Endothelial cell of umbilical vein (primary cell): ENCODE measurements around the gene KIAA1671. TPM values are rescaled to one million over a fixed set of nuclear protein-coding genes. Genes with fewer than 3 reads are reported as not detected.

Experiments used
- BruUV-seq: library from RNA; stranded (reverse); fragments of 400-500 nt; replicated peaks from 2 replicates; lab custom pipeline; 2021; lab: Mats Ljungman, UMichigan
- CTCF ChIA-PET: fragments of 300-600, 350-600 bp; sonication (Branson Sonifier 250); formaldehyde crosslinking; loops from one replicate; lab custom pipeline; 2021; ENCODE audit warnings: antibody characterized with exemption, inconsistent platforms; lab: Charles Lee
- POLR2A ChIA-PET: fragments of 300-600, 350-600 bp; sonication (Branson Sonifier 250); formaldehyde crosslinking; loops from one replicate; lab custom pipeline; 2021; ENCODE audit warnings: antibody characterized with exemption, inconsistent platforms; lab: Charles Lee
- DNase-seq: peaks from one replicate; pipeline ENCODE4 v3.0.0-alpha.2; 2011; ENCODE audit warnings: low read depth, low spot score
- FAIRE-seq: peaks from 2 replicates; lab custom pipeline; 2011; peaks lifted over from hg19 to GRCh38; lab: Jason Lieb, UNC
- H2AFZ ChIP-seq: 2 replicates; pipeline ENCODE4 v1.6.0; 2012; ENCODE audit warnings: low read depth, low read length, control low read depth, inconsistent platforms
- H3K27ac ChIP-seq: 2 replicates; pipeline ENCODE4 v1.5.1; 2011; ENCODE audit warnings: low read depth, mild to moderate bottlenecking, control low read depth, low read length, moderate library complexity; ENCODE audit not compliant: insufficient read depth
- H3K27me3 ChIP-seq, 2 experiments: 2 replicates each; pipeline versions ENCODE4 v1.6.0 to v1.6.1; 2011; ENCODE audit warnings: low read length in 2 of 2, mixed read lengths in 1 of 2; ENCODE audit not compliant: control insufficient read depth in 2 of 2, insufficient read depth in 2 of 2
- H3K36me3 ChIP-seq, 2 experiments: 2 replicates in 1 of 2; 3 replicates in 1 of 2; pipeline ENCODE4 v1.5.1; 2011; ENCODE audit warnings: low read length in 2 of 2, mild to moderate bottlenecking in 1 of 2, moderate library complexity in 1 of 2; ENCODE audit not compliant: control insufficient read depth in 2 of 2, insufficient read depth in 2 of 2; ENCODE audit errors: extremely low read depth in 1 of 2
- H3K4me1 ChIP-seq: 3 replicates; pipeline ENCODE4 v1.5.1; 2011; ENCODE audit warnings: mild to moderate bottlenecking, low read length; ENCODE audit not compliant: control insufficient read depth, insufficient read depth; ENCODE audit errors: extremely low read depth
- H3K4me2 ChIP-seq: 2 replicates; pipeline ENCODE4 v1.6.1; 2011; ENCODE audit warnings: low read length, control low read depth, mixed read lengths; ENCODE audit not compliant: insufficient read depth
- H3K4me3 ChIP-seq, 3 experiments: fragments of 200-600 bp in 1 of 3; sonication (generic), shearing (Covaris generic) in 1 of 3; replicated peaks in 1 of 3; 2 replicates each; pipeline ENCODE4 v1.5.1; 2011 to 2016; ENCODE audit warnings: control low read depth in 3 of 3, low read length in 3 of 3, mild to moderate bottlenecking in 2 of 3, inconsistent platforms in 1 of 3, low read depth in 1 of 3, moderate library complexity in 1 of 3; ENCODE audit not compliant: insufficient read depth in 1 of 3
- H3K79me2 ChIP-seq: 2 replicates; pipeline ENCODE4 v1.6.0; 2012; ENCODE audit warnings: low read length, inconsistent platforms; ENCODE audit not compliant: control insufficient read depth, insufficient read depth
- H3K9ac ChIP-seq: replicated peaks from 2 replicates; pipeline ENCODE3; 2011; ENCODE audit warnings: low read length, control low read depth; ENCODE audit not compliant: insufficient read depth; ENCODE audit errors: extremely low read depth
- H3K9me1 ChIP-seq: replicated peaks from 3 replicates; pipeline ENCODE4 v1.6.0; 2011; ENCODE audit warnings: mild to moderate bottlenecking, low read length; ENCODE audit not compliant: control insufficient read depth, insufficient read depth; ENCODE audit errors: extremely low read depth
- H3K9me3 ChIP-seq: replicated peaks from 2 replicates; pipeline ENCODE4 v1.5.1; 2012; ENCODE audit warnings: low read length, inconsistent platforms; ENCODE audit not compliant: control insufficient read depth, insufficient read depth
- H4K20me1 ChIP-seq: replicated peaks from 2 replicates; pipeline ENCODE3; 2011; ENCODE audit warnings: mild to moderate bottlenecking, low read length; ENCODE audit not compliant: control insufficient read depth, insufficient read depth; ENCODE audit errors: extremely low read depth
- CTCF ChIP-seq, 2 donors: IDR thresholded peaks; 1 replicate in 1 of 2; 2 replicates in 1 of 2; pipeline ENCODE4 v1.5.1; 2011; ENCODE audit warnings: low read length in 2 of 2, mild to moderate bottlenecking in 2 of 2, moderate library complexity in 2 of 2, control low read depth in 1 of 2, inconsistent platforms in 1 of 2, low read depth in 1 of 2; ENCODE audit not compliant: insufficient read depth in 1 of 2; ENCODE audit errors: extremely low read depth in 1 of 2
- EZH2 ChIP-seq: IDR thresholded peaks from 2 replicates; pipeline ENCODE4 v1.6.1; 2012; ENCODE audit warnings: borderline replicate concordance, low read depth, mild to moderate bottlenecking, moderate library complexity, low read length, inconsistent platforms; ENCODE audit not compliant: severe bottlenecking
- FOS ChIP-seq: IDR thresholded peaks from 2 replicates; pipeline ENCODE4 v1.6.1; 2011; ENCODE audit warnings: mild to moderate bottlenecking, low read length, moderate library complexity, borderline replicate concordance; ENCODE audit not compliant: insufficient read depth
- GATA2 ChIP-seq: IDR thresholded peaks from 2 replicates; pipeline ENCODE4 v1.7.0; 2011; ENCODE audit warnings: low read depth, mild to moderate bottlenecking, moderate library complexity, mixed read lengths, low read length; ENCODE audit not compliant: insufficient read length, insufficient read depth
- JUN ChIP-seq: IDR thresholded peaks from 2 replicates; pipeline ENCODE4 v1.6.1; 2011; ENCODE audit warnings: borderline replicate concordance, low read depth; ENCODE audit not compliant: insufficient read length, insufficient read depth
- MAX ChIP-seq: IDR thresholded peaks from 2 replicates; pipeline ENCODE4 v1.6.1; 2011; ENCODE audit not compliant: insufficient read depth, insufficient read length
- MYC ChIP-seq: IDR thresholded peaks from one replicate; pipeline ENCODE4 v1.6.1; 2011; ENCODE audit warnings: mild to moderate bottlenecking, low read depth, low read length
- POLR2A ChIP-seq: IDR thresholded peaks from 2 replicates; pipeline ENCODE4 v1.6.1; 2012; ENCODE audit warnings: low read depth, mild to moderate bottlenecking, control low read depth, low read length
- POLR2AphosphoS5 ChIP-seq: IDR thresholded peaks from 2 replicates; pipeline ENCODE4 v1.6.1; 2012; ENCODE audit warnings: low read depth, mild to moderate bottlenecking, control low read depth, low read length, moderate library complexity; ENCODE audit not compliant: insufficient read depth
- dilution Hi-C: fragments of 300-500 bp; cut with MboI; formaldehyde crosslinking; loops from one replicate; pipeline ENCODE4 v1.15.0; 2019; ENCODE audit warnings: low sequenced_read_pairs; ENCODE audit not compliant: extremely low pct_ligation_motif_present
- intact Hi-C: fragments of 100-400 bp; cut with micrococcal nuclease; formaldehyde crosslinking; loops from one replicate; pipeline ENCODE4 v1.10.0; 2022
- polyA plus RNA-seq, 4 experiments: library from polyadenylated mRNA; depleted of rRNA in 3 of 4; stranded (reverse) in 3 of 4; unstranded in 1 of 4; fragments of >200 nt; gene quantifications; 2 replicates each; pipeline versions ENCODE4 v1.2.1 to v1.2.3, GENCODE V29; 2011 to 2012; ENCODE audit warnings: missing spikeins in 1 of 4
- total RNA-seq: library from RNA; stranded (reverse); gene quantifications from 2 replicates; pipeline ENCODE4 v1.2.3, GENCODE V29; 2021

KIAA1671 gene
- total and polyA plus RNA-seq, 2 donors (not counting 3 experiments of a cell fraction or from before 2014, with no cell fraction given), result 23.1 to 85.1 TPM

- FAIRE-seq (no peak), DNase-seq (no peak)
- ChIA-PET CTCF (no interaction called here), POLR2A (no interaction called here)
- TF ChIP-seq POLR2A, result no peak
- TF ChIP-seq POLR2AphosphoS5, result no peak
- TF ChIP-seq JUN, result no peak
- no peak for TF ChIP-seq MAX
- no peak for TF ChIP-seq EZH2
- no peak for TF ChIP-seq CTCF (IDR thresholded peaks at IDR 0.05; ENCODE audit: extremely low read depth in 1 of 2, insufficient read depth in 1 of 2, low read depth in 1 of 2, low read length in 2 of 2)
- TF ChIP-seq MYC, result no peak
- TF ChIP-seq GATA2, result no peak
- no peak for TF ChIP-seq FOS
- H3K9ac ChIP-seq, result no peak overlapping the region
- no peaks in the 10 kb centered on the region for H3K9me3 ChIP-seq
- intact Hi-C loops (loop anchor here (5.0 kb wide), 1 partner anchor 1364 kb away; no protein-coding TSS in a partner anchor), dilution Hi-C loops (no loop called here)
- H3K4me3 ChIP-seq, result no peak overlapping the region
- H3K9me1 ChIP-seq, result no peaks in the 10 kb centered on the region
- peaks cover 2 to 3% of the 10 kb centered on the region in 2 experiments for H3K36me3 ChIP-seq
- H3K27ac ChIP-seq, result no peak overlapping the region
- BruUV-seq, result no TSS peak
- peaks cover 34% of the 10 kb centered on the region for H3K4me1 ChIP-seq
- H3K79me2 ChIP-seq, result no peaks in the 10 kb centered on the region
- no peaks in the 10 kb centered on the region for H4K20me1 ChIP-seq
- H2AFZ ChIP-seq, result no peak overlapping the region
- no peak overlapping the region for H3K4me2 ChIP-seq
- H3K27me3 ChIP-seq, result no peaks in the 10 kb centered on the region
These were observed 171.2 kb downstream of the KIAA1671 start for GRCh38 chr22:25123677-25124076.
